K562 (cell line): ENCODE data around the gene FAM171A1. TPM values are rescaled to one million over a fixed set of nuclear protein-coding genes. Genes with fewer than 3 reads are reported as not detected.

Experiments
- CBFA2T3 ChIP-seq: fragments of 450-650 bp; IDR thresholded peaks from 2 replicates; pipeline ENCODE4 v1.6.1; 2017
- FOXJ2 ChIP-seq: fragments of 200-800 bp; sonication (Bioruptor generic); IDR thresholded peaks from 2 replicates; pipeline ENCODE4 v1.6.1; 2016; ENCODE audit warnings: missing genetic modification characterization, missing compliant biosample characterization
- HEY1 ChIP-seq: fragments of 250-450 bp; sonication (Bioruptor Pico); IDR thresholded peaks from 2 replicates; pipeline ENCODE4 v1.5.0; 2020; ENCODE audit warnings: mild to moderate bottlenecking, moderate library complexity, borderline replicate concordance
- HLTF ChIP-seq: fragments of 450-650 bp; IDR thresholded peaks from 2 replicates; pipeline ENCODE4 v1.6.1; 2016
- JUND ChIP-seq, 2 experiments: IDR thresholded peaks; 2 replicates in 1 of 2; 3 replicates in 1 of 2; pipeline ENCODE4 v1.6.1; 2011; ENCODE audit warnings: borderline replicate concordance in 2 of 2, low read depth in 2 of 2, low read length in 2 of 2, improper control_type of control experiment in 1 of 2, missing biosample characterization in 1 of 2, missing genetic modification characterization in 1 of 2, missing genetic modification reagents in 1 of 2
- NCOA4 ChIP-seq: fragments of 450-650 bp; IDR thresholded peaks from 2 replicates; pipeline ENCODE4 v1.6.1; 2018; ENCODE audit warnings: mild to moderate bottlenecking; ENCODE audit not compliant: partially characterized antibody
- NCOA6 ChIP-seq: fragments of 450-650 bp; IDR thresholded peaks from 2 replicates; pipeline ENCODE4 v1.6.1; 2017; ENCODE audit warnings: mild to moderate bottlenecking
- NCOR1 ChIP-seq: fragments of 450-650 bp; IDR thresholded peaks from 2 replicates; pipeline ENCODE4 v1.6.1; 2016; ENCODE audit warnings: mild to moderate bottlenecking, moderate library complexity
- PHB ChIP-seq: fragments of 250-450 bp; sonication (Bioruptor Pico); IDR thresholded peaks from 2 replicates; pipeline ENCODE4 v1.5.0; 2021
- RBM17 ChIP-seq: fragments of 200-400 bp; formaldehyde crosslinking; IDR thresholded peaks from 2 replicates; pipeline ENCODE4 v1.6.1; 2017; ENCODE audit warnings: low read depth, mild to moderate bottlenecking, low read length, borderline replicate concordance
- TAF9B ChIP-seq: fragments of 450-650 bp; IDR thresholded peaks from 2 replicates; pipeline ENCODE4 v1.6.1; 2018; ENCODE audit warnings: mild to moderate bottlenecking; ENCODE audit not compliant: partially characterized antibody
- TOE1 ChIP-seq, 2 experiments: fragments of 450-650 bp in 1 of 2; sonication (generic) in 1 of 2; formaldehyde crosslinking in 1 of 2; IDR thresholded peaks; 2 replicates each; pipeline versions ENCODE4 v1.7.1 to v1.8.0; 2016 to 2022; ENCODE audit warnings: borderline replicate concordance in 2 of 2, mild to moderate bottlenecking in 2 of 2, antibody characterized with exemption in 1 of 2, inconsistent platforms in 1 of 2, low read depth in 1 of 2, missing genetic modification reagents in 1 of 2, moderate library complexity in 1 of 2
- TRIM24 ChIP-seq, 2 experiments: fragments of 450-650 bp; IDR thresholded peaks; 2 replicates each; pipeline ENCODE4 v1.6.1; 2016
- ZFP36 ChIP-seq: fragments of 150-350 bp; IDR thresholded peaks from 2 replicates; pipeline ENCODE4 v1.6.1; 2018; ENCODE audit warnings: low read length, low read depth; ENCODE audit not compliant: partially characterized antibody
- ZNF174 ChIP-seq: fragments of 250-450 bp; sonication (Bioruptor Pico); IDR thresholded peaks from 2 replicates; pipeline ENCODE4 v1.4.0; 2020; ENCODE audit warnings: mild to moderate bottlenecking
- ZNF197 ChIP-seq: fragments of 200-800 bp; sonication (Bioruptor generic); IDR thresholded peaks from 2 replicates; pipeline ENCODE4 v1.6.1; 2016; ENCODE audit warnings: low read depth, missing genetic modification characterization, missing compliant biosample characterization
- ZNF778 ChIP-seq: fragments of 450-650 bp; formaldehyde crosslinking; IDR thresholded peaks from 2 replicates; pipeline ENCODE4 v1.4.0; 2020; ENCODE audit warnings: mild to moderate bottlenecking, moderate library complexity
- ZSCAN32 ChIP-seq: fragments of 450-650 bp; formaldehyde crosslinking; IDR thresholded peaks from 2 replicates; pipeline ENCODE4 v1.4.0; 2020; ENCODE audit warnings: mild to moderate bottlenecking, moderate library complexity
- polyA plus RNA-seq, 8 experiments: library from polyadenylated mRNA; depleted of rRNA in 4 of 8; stranded (reverse) in 5 of 8; unstranded in 3 of 8; fragments of >200 nt; fragmentation: Nextera tagmentation in 2 of 8; fragmentation: Illumina TruSeq in 1 of 8; extraction: Ambion mirVana in 2 of 8; extraction: Trizol in 1 of 8; gene quantifications; 2 replicates each; pipeline versions ENCODE4 v1.2.1 to v1.2.3, GENCODE V29; 2011 to 2014; ENCODE audit warnings: inconsistent platforms in 1 of 8, missing spikeins in 1 of 8
- total RNA-seq, 7 experiments: library from RNA; depleted of rRNA in 6 of 7; stranded (reverse); fragments of >200 nt in 6 of 7; fragmentation: Illumina TruSeq in 2 of 7; extraction: Trizol in 2 of 7; gene quantifications; 2 replicates each; pipeline versions ENCODE4 v1.2.1 to v1.2.3, GENCODE V29; 2011 to 2021; ENCODE audit warnings: low replicate concordance in 1 of 7
- TF ChIP-seq, protein P1 (sequence below): fragments of 450-650 bp; conservative IDR thresholded peaks from 2 replicates; pipeline ENCODE4 v1.6.1; 2016; ENCODE audit warnings: missing genetic modification characterization, low read depth, mild to moderate bottlenecking, control low read depth, missing compliant biosample characterization
- TF ChIP-seq, protein P2 (sequence below): fragments of 250-450 bp; sonication (Bioruptor Pico); IDR thresholded peaks from 2 replicates; pipeline ENCODE4 v1.8.0; 2022; ENCODE audit warnings: moderate library complexity, mild to moderate bottlenecking, inconsistent platforms
- TF ChIP-seq, protein P3 (sequence below): fragments of 250-450 bp; sonication (Bioruptor Pico); IDR thresholded peaks from 2 replicates; pipeline ENCODE4 v1.5.0; 2021
- TF ChIP-seq, protein P4 (sequence below), 2 experiments: fragments of 450-650 bp in 1 of 2; sonication (generic) in 1 of 2; formaldehyde crosslinking in 1 of 2; IDR thresholded peaks in 1 of 2; conservative IDR thresholded peaks in 1 of 2; 2 replicates each; pipeline versions ENCODE4 v1.6.1 to v1.8.1; 2016 to 2023; ENCODE audit warnings: mild to moderate bottlenecking in 2 of 2, moderate library complexity in 2 of 2, inconsistent platforms in 1 of 2, missing genetic modification reagents in 1 of 2
- TF ChIP-seq, protein P5 (sequence below), 2 experiments: IDR thresholded peaks; 2 replicates each; pipeline ENCODE4 v1.6.1; 2011; ENCODE audit warnings: borderline replicate concordance in 1 of 2, control low read depth in 1 of 2, low read depth in 1 of 2, low read length in 1 of 2, mild to moderate bottlenecking in 1 of 2, mixed read lengths in 1 of 2, moderate library complexity in 1 of 2; ENCODE audit not compliant: insufficient read depth in 1 of 2, insufficient read length in 1 of 2, poor library complexity in 1 of 2, severe bottlenecking in 1 of 2; ENCODE audit errors: extremely low read depth in 1 of 2

FAM171A1 gene
- total and polyA plus RNA-seq, 9 of the 15 experiments (the other 6 are each of a cell fraction or from before 2014, with no cell fraction given): 0.51 to 8.2 (median 4.8) TPM

DNA sequence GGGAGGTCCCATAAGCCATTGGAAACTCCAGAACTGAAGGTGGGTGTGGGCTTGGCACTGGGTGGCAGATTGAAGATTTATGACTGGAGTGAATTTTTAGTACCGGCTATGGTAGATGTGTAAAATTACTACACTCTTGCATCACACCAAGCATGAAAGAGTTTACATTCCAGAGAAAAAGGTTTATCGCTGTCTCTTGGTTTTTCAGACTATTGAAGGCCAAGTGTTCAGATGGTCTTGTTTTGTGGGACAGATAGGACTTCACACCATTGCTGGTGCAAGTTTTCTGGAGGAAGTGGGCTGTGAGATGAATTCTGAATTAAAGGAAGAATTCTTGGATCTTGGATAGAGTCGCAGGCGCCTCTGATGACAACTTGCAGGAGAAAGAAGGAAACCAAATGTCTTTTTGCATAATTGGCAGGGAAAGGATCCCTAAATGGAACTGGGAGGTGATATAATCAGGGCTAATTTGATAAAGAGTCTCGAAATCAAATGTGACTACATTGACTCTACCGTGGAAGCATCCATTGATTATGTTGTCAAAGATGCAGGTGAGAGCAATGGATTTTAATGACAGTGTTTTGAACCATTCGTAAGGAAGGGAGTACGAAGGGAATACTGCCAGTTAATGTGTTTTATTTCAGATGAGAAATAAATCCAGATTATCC is 188.4 kb downstream of the FAM171A1 start (continued):
- TF ChIP-seq, protein P1, sequence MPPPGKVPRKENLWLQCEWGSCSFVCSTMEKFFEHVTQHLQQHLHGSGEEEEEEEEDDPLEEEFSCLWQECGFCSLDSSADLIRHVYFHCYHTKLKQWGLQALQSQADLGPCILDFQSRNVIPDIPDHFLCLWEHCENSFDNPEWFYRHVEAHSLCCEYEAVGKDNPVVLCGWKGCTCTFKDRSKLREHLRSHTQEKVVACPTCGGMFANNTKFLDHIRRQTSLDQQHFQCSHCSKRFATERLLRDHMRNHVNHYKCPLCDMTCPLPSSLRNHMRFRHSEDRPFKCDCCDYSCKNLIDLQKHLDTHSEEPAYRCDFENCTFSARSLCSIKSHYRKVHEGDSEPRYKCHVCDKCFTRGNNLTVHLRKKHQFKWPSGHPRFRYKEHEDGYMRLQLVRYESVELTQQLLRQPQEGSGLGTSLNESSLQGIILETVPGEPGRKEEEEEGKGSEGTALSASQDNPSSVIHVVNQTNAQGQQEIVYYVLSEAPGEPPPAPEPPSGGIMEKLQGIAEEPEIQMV (tag): no peak
- TF ChIP-seq, protein P2, sequence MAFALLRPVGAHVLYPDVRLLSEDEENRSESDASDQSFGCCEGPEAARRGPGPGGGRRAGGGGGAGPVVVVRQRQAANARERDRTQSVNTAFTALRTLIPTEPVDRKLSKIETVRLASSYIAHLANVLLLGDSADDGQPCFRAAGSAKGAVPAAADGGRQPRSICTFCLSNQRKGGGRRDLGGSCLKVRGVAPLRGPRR (CRISPR knock-in tag): no peak
- TF ChIP-seq HEY1 (CRISPR knock-in tag): no peak; the same call in 1 of the 2 replicates
- TF ChIP-seq CBFA2T3: no peak
- TF ChIP-seq TOE1 (IDR thresholded peaks at IDR 0.05; ENCODE audit: borderline replicate concordance): no peak
- TF ChIP-seq TOE1 (CRISPR knock-in tag; IDR thresholded peaks at IDR 0.05; ENCODE audit: borderline replicate concordance, low read depth): no peak
- no peak for TF ChIP-seq NCOA6
- TF ChIP-seq, protein P3, sequence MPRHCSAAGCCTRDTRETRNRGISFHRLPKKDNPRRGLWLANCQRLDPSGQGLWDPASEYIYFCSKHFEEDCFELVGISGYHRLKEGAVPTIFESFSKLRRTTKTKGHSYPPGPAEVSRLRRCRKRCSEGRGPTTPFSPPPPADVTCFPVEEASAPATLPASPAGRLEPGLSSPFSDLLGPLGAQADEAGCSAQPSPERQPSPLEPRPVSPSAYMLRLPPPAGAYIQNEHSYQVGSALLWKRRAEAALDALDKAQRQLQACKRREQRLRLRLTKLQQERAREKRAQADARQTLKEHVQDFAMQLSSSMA (CRISPR knock-in tag): no peak
- TF ChIP-seq RBM17: no peak
- no peak for TF ChIP-seq TAF9B
- no peak for TF ChIP-seq ZNF174 (CRISPR knock-in tag)
- no peak for TF ChIP-seq ZNF197 (CRISPR knock-in tag)
- TF ChIP-seq, protein P4, sequence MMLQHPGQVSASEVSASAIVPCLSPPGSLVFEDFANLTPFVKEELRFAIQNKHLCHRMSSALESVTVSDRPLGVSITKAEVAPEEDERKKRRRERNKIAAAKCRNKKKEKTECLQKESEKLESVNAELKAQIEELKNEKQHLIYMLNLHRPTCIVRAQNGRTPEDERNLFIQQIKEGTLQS (IDR thresholded peaks at IDR 0.05): peak; percentile 90; the same call in 1 of the 2 replicates
- TF ChIP-seq, protein P4 (CRISPR knock-in tag; conservative IDR thresholded peaks at IDR 0.05): no peak
- peak; percentile 55; the same call in 1 of the 2 replicates for TF ChIP-seq JUND (IDR thresholded peaks at IDR 0.05; ENCODE audit: borderline replicate concordance, low read depth, low read length)
- no peak; the same call in 2 of the 3 replicates for TF ChIP-seq JUND (tag; IDR thresholded peaks at IDR 0.05; ENCODE audit: borderline replicate concordance, low read depth, low read length)
- no peak for TF ChIP-seq FOXJ2 (tag)
- TF ChIP-seq TRIM24 (IDR thresholded peaks at IDR 0.05): peak; percentile 47 to 86; a peak in 2 of 4 replicates
- TF ChIP-seq NCOA4: no peak
- TF ChIP-seq, protein P5, sequence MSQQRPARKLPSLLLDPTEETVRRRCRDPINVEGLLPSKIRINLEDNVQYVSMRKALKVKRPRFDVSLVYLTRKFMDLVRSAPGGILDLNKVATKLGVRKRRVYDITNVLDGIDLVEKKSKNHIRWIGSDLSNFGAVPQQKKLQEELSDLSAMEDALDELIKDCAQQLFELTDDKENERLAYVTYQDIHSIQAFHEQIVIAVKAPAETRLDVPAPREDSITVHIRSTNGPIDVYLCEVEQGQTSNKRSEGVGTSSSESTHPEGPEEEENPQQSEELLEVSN (IDR thresholded peaks at IDR 0.05; ENCODE audit: borderline replicate concordance in 1 of 2, extremely low read depth in 1 of 2, insufficient read depth in 1 of 2, insufficient read length in 1 of 2, low read depth in 1 of 2, low read length in 1 of 2, poor library complexity in 1 of 2, severe bottlenecking in 1 of 2): no peak
- TF ChIP-seq HLTF: no peak
- peak; percentile 77; the same call in 1 of the 2 replicates for TF ChIP-seq ZSCAN32 (CRISPR knock-in tag)
- no peak for TF ChIP-seq ZNF778
- TF ChIP-seq PHB: no peak
- TF ChIP-seq NCOR1: no peak
- TF ChIP-seq ZFP36: peak; percentile 7
